Common myeloid progenitor, CD34-positive (primary cell): ENCODE results near the gene CLEC16A.
"Not testable (repeated sequence)": the region's sequence is repeated elsewhere in the genome, so short reads cannot be mapped to it uniquely, and the experiment has no call there.

Source experiments
- CTCF ChIA-PET: fragments of 350-600 bp; sonication (Branson Sonifier 250); formaldehyde crosslinking; loops from one replicate; lab custom pipeline; 2021; ENCODE audit warnings: antibody characterized with exemption; lab: Charles Lee
- POLR2A ChIA-PET: fragments of 350-600 bp; sonication (Branson Sonifier 250); formaldehyde crosslinking; loops from one replicate; lab custom pipeline; 2021; ENCODE audit warnings: antibody characterized with exemption; lab: Charles Lee
- DNase-seq, 3 donors: peaks; one replicate each; pipeline versions ENCODE4 v3.0.0 to v3.0.0-alpha.2; 2013
- H3K27ac ChIP-seq, 2 experiments: 1 replicate in 1 of 2; 2 replicates in 1 of 2; pipeline ENCODE4 v1.7.0; 2013; ENCODE audit warnings: inconsistent platforms in 2 of 2, low read length in 2 of 2, mild to moderate bottlenecking in 2 of 2, low read depth in 1 of 2, moderate library complexity in 1 of 2; ENCODE audit not compliant: severe bottlenecking in 2 of 2, insufficient read depth in 1 of 2, poor library complexity in 1 of 2
- H3K27me3 ChIP-seq, 5 experiments: replicated peaks in 2 of 5; 1 replicate in 3 of 5; 2 replicates in 2 of 5; pipeline versions ENCODE4 v1.6.1 to v1.7.0; 2013; ENCODE audit warnings: low read length in 4 of 5, mild to moderate bottlenecking in 2 of 5, moderate library complexity in 2 of 5, inconsistent platforms in 1 of 5; ENCODE audit not compliant: insufficient read depth in 5 of 5, control insufficient read depth in 4 of 5
- H3K36me3 ChIP-seq, 4 experiments: 1 replicate in 2 of 4; 2 replicates in 2 of 4; pipeline versions ENCODE4 v1.6.1 to v1.7.0; 2013; ENCODE audit warnings: low read length in 3 of 4, control low read depth in 1 of 4, mild to moderate bottlenecking in 1 of 4; ENCODE audit not compliant: control insufficient read depth in 4 of 4, insufficient read depth in 4 of 4
- H3K4me1 ChIP-seq, 4 experiments: 1 replicate in 3 of 4; 2 replicates in 1 of 4; pipeline versions ENCODE4 v1.6.1 to v1.7.1; 2013; ENCODE audit warnings: low read length in 3 of 4, mild to moderate bottlenecking in 3 of 4, control low read depth in 1 of 4, inconsistent platforms in 1 of 4, moderate library complexity in 1 of 4; ENCODE audit not compliant: control insufficient read depth in 4 of 4, insufficient read depth in 4 of 4; ENCODE audit errors: control extremely low read depth in 1 of 4
- H3K4me3 ChIP-seq, 7 experiments: 1 replicate in 4 of 7; 2 replicates in 3 of 7; pipeline versions ENCODE4 v1.5.1 to v1.7.0; 2013; ENCODE audit warnings: mild to moderate bottlenecking in 7 of 7, low read length in 6 of 7, moderate library complexity in 6 of 7, inconsistent platforms in 2 of 7, low read depth in 2 of 7, control low read depth in 1 of 7; ENCODE audit not compliant: insufficient read depth in 4 of 7, control insufficient read depth in 1 of 7; ENCODE audit errors: extremely low read depth in 1 of 7
- H3K9me3 ChIP-seq, 5 experiments: 1 replicate in 4 of 5; 2 replicates in 1 of 5; pipeline versions ENCODE4 v1.6.1 to v1.7.1; 2013; ENCODE audit warnings: low read length in 4 of 5, mild to moderate bottlenecking in 2 of 5, inconsistent platforms in 1 of 5, low read depth in 1 of 5, moderate library complexity in 1 of 5; ENCODE audit not compliant: control insufficient read depth in 4 of 5, insufficient read depth in 2 of 5; ENCODE audit errors: control extremely low read depth in 1 of 5
- WGBS: methylation state at CpG from one replicate; pipeline ENCODE4 v1.1.5; 2013; ENCODE audit not compliant: insufficient coverage; 5-methylcytosine and 5-hydroxymethylcytosine counted together

Gene CLEC16A

DNA sequence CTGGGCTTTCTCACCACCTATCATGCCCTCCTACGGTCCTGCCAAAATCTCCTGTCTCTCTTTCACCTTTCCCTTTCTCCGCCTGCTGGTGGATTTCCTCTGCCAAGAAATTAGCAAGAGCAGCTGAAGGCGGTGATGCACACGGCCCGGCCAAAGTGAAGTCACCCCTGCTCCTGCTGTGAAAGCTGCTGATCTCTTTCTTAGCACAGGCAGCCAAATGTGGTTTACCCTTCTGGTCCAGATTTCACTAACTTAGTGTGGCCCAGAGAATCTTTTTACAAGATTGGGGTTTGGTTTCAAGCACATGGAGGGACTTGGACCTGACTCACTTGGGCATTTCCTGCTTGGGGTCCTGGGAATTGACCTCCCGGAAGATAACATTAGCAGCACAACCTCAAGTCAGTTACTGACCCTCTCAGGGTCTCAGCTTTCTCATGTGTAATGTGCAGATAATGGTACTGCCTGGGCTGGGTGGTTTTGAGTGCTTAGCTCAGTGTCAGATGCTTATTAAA is 155.9 kb downstream of the CLEC16A start:
- H3K9me3 ChIP-seq, result no peaks in the 10 kb centered on the region
- peaks cover 4 to 32% (median 19%) of the 10 kb centered on the region in 4 experiments for H3K4me1 ChIP-seq
- H3K27me3 ChIP-seq, result no peaks in the 10 kb centered on the region
- CTCF ChIA-PET, result interaction anchor here (0.9 to 1.4 kb wide), 4 partner anchors 9 to 49 kb away, joined by 3 to 4 read pairs (median 4); no protein-coding TSS in a partner anchor
- DNase-seq, result peak in 2 of 3 donors; percentile 25 to 35
- H3K27ac ChIP-seq, result no peak overlapping the region
- POLR2A ChIA-PET, result interaction anchor here (0.6 kb wide), 1 partner anchor 94 kb away, joined by 3 read pairs; no protein-coding TSS in a partner anchor
- H3K36me3 ChIP-seq, result peaks cover 0 to 10% (median 2%) of the 10 kb centered on the region in 4 experiments
- no peak overlapping the region for H3K4me3 ChIP-seq
- 100% methylated on average over 5 of the region's 6 CpGs for WGBS

DNA sequence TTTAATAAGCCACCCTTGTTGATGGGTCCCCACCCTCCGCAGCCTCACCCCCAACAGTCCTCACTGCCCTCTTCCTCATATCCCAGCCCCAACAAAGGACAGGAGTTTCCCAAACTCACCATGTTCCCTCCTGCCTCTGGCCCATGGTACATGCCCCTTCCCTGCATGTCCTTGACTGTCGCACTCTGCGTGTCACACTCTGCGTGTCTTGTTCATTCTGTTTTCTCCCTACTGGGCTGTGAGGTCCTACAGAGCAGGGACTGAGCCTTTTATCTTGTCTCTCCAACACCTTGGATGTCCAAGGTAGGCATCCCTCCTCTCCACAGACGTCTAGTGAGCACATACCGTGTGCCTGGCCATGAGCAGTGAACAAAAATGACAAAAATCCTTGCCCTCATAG is 156.9 kb downstream of the CLEC16A start:
- Histone ChIP-seq H3K27ac (no peak overlapping the region), H3K27me3 (no peaks in the 10 kb centered on the region), H3K9me3 (no peaks in the 10 kb centered on the region), H3K4me3 (no peak overlapping the region), H3K36me3 (peaks cover 0 to 10% (median 2%) of the 10 kb centered on the region in 4 experiments), H3K4me1 (peaks cover 9 to 33% (median 17%) of the 10 kb centered on the region in 4 experiments)
- WGBS, result 98% methylated on average over 4 of the region's 6 CpGs
- CTCF ChIA-PET, result interaction anchor here (0.8 to 1.4 kb wide), 2 partner anchors 13 to 35 kb away, joined by 4 read pairs; no protein-coding TSS in a partner anchor
- POLR2A ChIA-PET, result no interaction called here
- DNase-seq, result no peak

DNA sequence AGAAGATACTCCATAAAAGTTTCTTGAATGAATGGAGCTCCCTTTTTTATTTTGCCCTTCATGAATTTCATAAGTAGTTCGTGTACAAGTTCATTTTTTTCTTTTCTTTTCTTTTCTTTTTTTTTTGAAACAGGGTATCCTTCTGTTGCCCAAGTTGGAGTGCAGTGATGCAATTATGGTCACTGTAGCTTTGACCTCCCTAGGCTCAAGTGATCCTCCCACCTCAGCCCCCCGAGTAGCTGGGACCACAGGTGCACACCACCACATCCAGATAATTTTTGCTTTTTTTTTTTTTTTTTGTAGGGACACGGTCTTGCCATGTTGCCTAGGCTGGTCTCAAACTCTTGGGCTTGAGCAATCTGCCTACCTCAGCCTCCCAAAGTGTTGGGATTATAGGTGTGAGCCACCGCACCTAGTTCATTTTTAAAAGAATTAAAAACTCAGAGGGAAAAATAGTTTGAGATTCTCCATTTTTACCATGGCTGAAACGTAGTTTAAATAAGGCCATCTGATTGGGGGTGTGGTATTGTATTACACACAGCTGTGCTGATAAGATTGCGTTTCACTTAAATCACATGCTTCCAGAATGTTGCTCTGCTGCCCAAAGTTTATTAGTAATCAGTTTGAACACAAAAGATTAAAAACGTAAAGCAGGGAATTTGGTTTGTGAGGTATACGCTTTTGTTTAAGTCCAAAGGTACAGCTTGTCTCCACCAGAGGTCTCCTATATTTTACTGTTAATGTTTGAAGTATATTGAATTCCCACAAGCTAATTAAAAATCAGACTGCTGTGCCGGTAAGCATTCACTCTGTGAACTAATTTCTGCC is 157.5 kb downstream of the CLEC16A start:
- H3K4me1 ChIP-seq, result peaks cover 9 to 33% (median 17%) of the 10 kb centered on the region in 4 experiments
- peak; percentile 61 to 84 (median 66) for DNase-seq
- no peaks in the 10 kb centered on the region for H3K27me3 ChIP-seq
- WGBS, result 90% methylated on average over 3 of the region's 9 CpGs
- peaks cover 0 to 10% (median 2%) of the 10 kb centered on the region in 4 experiments for H3K36me3 ChIP-seq
- peak overlapping the region in 1 of 2 experiments; percentile 46 for H3K27ac ChIP-seq
- H3K4me3 ChIP-seq, result no peak overlapping the region
- CTCF ChIA-PET, result interaction anchor here (0.8 to 1.4 kb wide), 4 partner anchors 35 to 137 kb away, joined by 3 to 4 read pairs (median 3); no protein-coding TSS in a partner anchor
- H3K9me3 ChIP-seq, result no peaks in the 10 kb centered on the region
- POLR2A ChIA-PET, result no interaction called here

DNA sequence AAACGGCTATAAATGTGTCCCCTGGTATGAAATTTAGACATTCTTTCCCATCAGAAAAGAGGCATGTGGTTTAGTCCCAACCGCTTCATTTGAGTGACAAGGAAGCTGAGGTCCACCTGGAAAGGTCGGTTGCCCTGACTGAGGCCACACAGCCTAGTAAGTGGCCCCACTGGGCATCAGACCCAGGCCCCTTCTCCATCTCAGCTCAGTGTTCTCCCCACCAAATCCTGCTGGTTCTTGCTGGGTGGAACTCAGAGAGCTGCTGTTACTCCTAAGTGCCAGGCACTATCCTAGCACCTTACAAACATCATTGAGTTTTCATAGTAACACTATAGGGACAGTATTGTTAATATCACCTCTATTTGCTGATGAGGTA is 158.1 kb downstream of the CLEC16A start:
- Histone ChIP-seq H3K27ac (peak overlapping the region in 1 of 2 experiments; percentile 46), H3K4me3 (no peak overlapping the region), H3K36me3 (peaks cover 0 to 10% (median 2%) of the 10 kb centered on the region in 4 experiments), H3K9me3 (no peaks in the 10 kb centered on the region), H3K27me3 (no peaks in the 10 kb centered on the region), H3K4me1 (peaks cover 9 to 35% (median 17%) of the 10 kb centered on the region in 4 experiments)
- no peak for DNase-seq
- POLR2A ChIA-PET, result no interaction called here
- CTCF ChIA-PET, result interaction anchor here (0.6 to 1.4 kb wide), 4 partner anchors 42 to 1450 kb away, joined by 3 read pairs; no protein-coding TSS in a partner anchor
- WGBS, result 97% methylated on average over 3 of the region's 3 CpGs

GRCh38 chr16:11103301-11103700 is 158.9 kb downstream of the CLEC16A start:
- CTCF ChIA-PET, result interaction anchor here (0.6 to 1.4 kb wide), 3 partner anchors 41 to 1449 kb away, joined by 3 read pairs; no protein-coding TSS in a partner anchor
- DNase-seq, H3K27me3 ChIP-seq, H3K36me3 ChIP-seq, POLR2A ChIA-PET, H3K4me3 ChIP-seq, H3K27ac ChIP-seq, H3K9me3 ChIP-seq: not testable (repeated sequence)
- WGBS, result 98% methylated on average over 4 of the region's 5 CpGs
- peaks cover 9 to 35% (median 17%) of the 10 kb centered on the region in 4 experiments for H3K4me1 ChIP-seq

GRCh38 chr16:11104168-11105037 is 160.0 kb downstream of the CLEC16A start:
- Histone ChIP-seq H3K4me1 (peaks cover 9 to 35% (median 17%) of the 10 kb centered on the region in 4 experiments), H3K27me3 (no peaks in the 10 kb centered on the region), H3K9me3 (no peaks in the 10 kb centered on the region), H3K4me3 (no peak overlapping the region), H3K27ac (peak overlapping the region in 1 of 2 experiments; percentile 67), H3K36me3 (peaks cover 0 to 4% (median 1%) of the 10 kb centered on the region in 4 experiments)
- CTCF ChIA-PET, result interaction anchor here (0.7 to 2.0 kb wide), 7 partner anchors 10 to 140 kb away, joined by 3 to 7 read pairs (median 6); no protein-coding TSS in a partner anchor
- WGBS, result 77% methylated on average over 3 of the region's 4 CpGs
- POLR2A ChIA-PET, result interaction anchor here (0.7 to 1.5 kb wide), 2 partner anchors 25 to 151 kb away, joined by 3 read pairs; partner anchors contain the start of gene SOCS1
- no peak for DNase-seq
